ENCODE measurements around the gene DEDD.

DNA sequence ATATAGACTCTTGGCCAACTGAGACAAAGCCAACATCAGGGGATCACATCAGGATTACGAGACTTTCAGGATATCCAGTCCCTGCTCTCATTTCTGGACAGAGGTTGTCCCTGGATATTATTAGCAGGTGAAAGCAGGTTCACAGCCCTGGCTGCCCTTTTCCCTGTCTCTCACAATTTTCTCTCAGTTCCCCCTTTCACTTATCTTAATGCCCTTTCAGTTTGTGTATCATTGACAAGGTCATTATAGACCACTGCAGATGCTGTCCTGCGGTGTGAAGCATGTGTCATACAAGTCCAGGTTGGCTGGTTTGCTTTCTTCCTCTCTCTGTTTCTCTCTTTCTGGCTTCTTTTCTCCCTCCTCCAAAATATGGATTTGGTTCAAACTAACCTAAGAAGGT lies 36.5 kb downstream of the DEDD start:
- TF ChIP-seq POLR2A (IDR thresholded peaks at IDR 0.05) (no peak), POLR2AphosphoS5 (IDR thresholded peaks at IDR 0.05) (no peak), EP300 (IDR thresholded peaks at IDR 0.05) (no peak)
- TF ChIP-seq, protein P1, sequence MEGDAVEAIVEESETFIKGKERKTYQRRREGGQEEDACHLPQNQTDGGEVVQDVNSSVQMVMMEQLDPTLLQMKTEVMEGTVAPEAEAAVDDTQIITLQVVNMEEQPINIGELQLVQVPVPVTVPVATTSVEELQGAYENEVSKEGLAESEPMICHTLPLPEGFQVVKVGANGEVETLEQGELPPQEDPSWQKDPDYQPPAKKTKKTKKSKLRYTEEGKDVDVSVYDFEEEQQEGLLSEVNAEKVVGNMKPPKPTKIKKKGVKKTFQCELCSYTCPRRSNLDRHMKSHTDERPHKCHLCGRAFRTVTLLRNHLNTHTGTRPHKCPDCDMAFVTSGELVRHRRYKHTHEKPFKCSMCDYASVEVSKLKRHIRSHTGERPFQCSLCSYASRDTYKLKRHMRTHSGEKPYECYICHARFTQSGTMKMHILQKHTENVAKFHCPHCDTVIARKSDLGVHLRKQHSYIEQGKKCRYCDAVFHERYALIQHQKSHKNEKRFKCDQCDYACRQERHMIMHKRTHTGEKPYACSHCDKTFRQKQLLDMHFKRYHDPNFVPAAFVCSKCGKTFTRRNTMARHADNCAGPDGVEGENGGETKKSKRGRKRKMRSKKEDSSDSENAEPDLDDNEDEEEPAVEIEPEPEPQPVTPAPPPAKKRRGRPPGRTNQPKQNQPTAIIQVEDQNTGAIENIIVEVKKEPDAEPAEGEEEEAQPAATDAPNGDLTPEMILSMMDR (IDR thresholded peaks at IDR 0.05), result no peak

Measured in suprapubic skin (tissue), 4 donors.